HEK293 (cell line): ENCODE data around the gene SNTA1.

Experiments
- CTCF ChIA-PET: fragments of 350-600 bp; formaldehyde crosslinking; extraction: SDS; loops from one replicate; lab custom pipeline; 2021; ENCODE audit warnings: antibody characterized with exemption; lab: Yijun Ruan, JAX
- POLR2A ChIA-PET: fragments of 300-600 bp; formaldehyde crosslinking; extraction: SDS; loops from one replicate; lab custom pipeline; 2020; ENCODE audit warnings: antibody characterized with exemption, inconsistent platforms; lab: Yijun Ruan, JAX
- H3K27ac ChIP-seq: fragments of 200-500 bp; sonication (Bioruptor generic); 2 replicates; pipeline ENCODE4 v1.5.1; 2014; ENCODE audit warnings: low read depth, low read length, control low read depth, inconsistent platforms; ENCODE audit errors: extremely low read depth
- H3K36me3 ChIP-seq, 2 experiments: fragments of 200-500 bp in 1 of 2; sonication (Bioruptor generic) in 1 of 2; 1 replicate in 1 of 2; 2 replicates in 1 of 2; pipeline ENCODE4 v1.5.1; 2014 to 2017; ENCODE audit warnings: inconsistent platforms in 2 of 2, low read length in 2 of 2; ENCODE audit not compliant: control insufficient read depth in 2 of 2, insufficient read depth in 1 of 2
- H3K4me1 ChIP-seq: fragments of 200-500 bp; sonication (Bioruptor generic); 2 replicates; pipeline ENCODE4 v1.5.1; 2014; ENCODE audit warnings: mild to moderate bottlenecking, low read length, inconsistent platforms; ENCODE audit not compliant: control insufficient read depth, insufficient read depth
- H3K4me3 ChIP-seq: 2 replicates; pipeline ENCODE4 v1.5.1; 2011; ENCODE audit warnings: low read depth, mild to moderate bottlenecking, control low read depth, low read length, moderate library complexity
- H3K9me3 ChIP-seq: fragments of 200-500 bp; sonication (Bioruptor generic); 2 replicates; pipeline ENCODE4 v1.5.1; 2014; ENCODE audit warnings: low read depth, low read length, inconsistent platforms; ENCODE audit not compliant: control insufficient read depth, insufficient read depth
- GLIS1 ChIP-seq: fragments of 450-650 bp; formaldehyde crosslinking; IDR thresholded peaks from 2 replicates; pipeline ENCODE4 v1.5.1; 2016; ENCODE audit warnings: missing biosample characterization, missing genetic modification characterization
- HOXC10 ChIP-seq: sonication (generic); formaldehyde crosslinking; IDR thresholded peaks from 2 replicates; pipeline ENCODE4 v1.8.1; 2023; ENCODE audit warnings: mild to moderate bottlenecking, missing genetic modification reagents
- MZF1 ChIP-seq: fragments of 450-650 bp; formaldehyde crosslinking; IDR thresholded peaks from 2 replicates; pipeline ENCODE4 v1.5.1; 2017; ENCODE audit warnings: missing biosample characterization, missing genetic modification characterization, borderline replicate concordance
- PRDM10 ChIP-seq: fragments of 450-650 bp; formaldehyde crosslinking; IDR thresholded peaks from 2 replicates; pipeline ENCODE4 v1.5.1; 2016; ENCODE audit warnings: missing biosample characterization, missing genetic modification characterization
- SCRT2 ChIP-seq: fragments of 450-650 bp; formaldehyde crosslinking; IDR thresholded peaks from 2 replicates; pipeline ENCODE4 v1.5.1; 2016; ENCODE audit warnings: missing biosample characterization, missing genetic modification characterization
- TCF7L2 ChIP-seq: IDR thresholded peaks from 2 replicates; pipeline ENCODE4 v1.6.1; 2011; ENCODE audit warnings: low read depth, mild to moderate bottlenecking, inconsistent platforms, low read length, moderate library complexity, borderline replicate concordance
- ZBTB17 ChIP-seq: fragments of 450-650 bp; formaldehyde crosslinking; IDR thresholded peaks from 2 replicates; pipeline ENCODE4 v1.5.1; 2016; ENCODE audit warnings: missing biosample characterization, missing genetic modification characterization
- ZFP37 ChIP-seq: fragments of 450-650 bp; formaldehyde crosslinking; IDR thresholded peaks from 2 replicates; pipeline ENCODE4 v1.5.1; 2016; ENCODE audit warnings: missing biosample characterization, missing genetic modification characterization
- ZNF121 ChIP-seq: fragments of 450-650 bp; formaldehyde crosslinking; IDR thresholded peaks from 2 replicates; pipeline ENCODE4 v1.5.1; 2016; ENCODE audit warnings: missing biosample characterization, missing genetic modification characterization
- ZNF138 ChIP-seq: fragments of 450-650 bp; formaldehyde crosslinking; IDR thresholded peaks from 2 replicates; pipeline ENCODE4 v1.5.1; 2016; ENCODE audit warnings: missing biosample characterization, missing genetic modification characterization, borderline replicate concordance
- ZNF174 ChIP-seq: fragments of 450-650 bp; formaldehyde crosslinking; IDR thresholded peaks from 2 replicates; pipeline ENCODE4 v1.5.0; 2017; ENCODE audit warnings: missing biosample characterization, mild to moderate bottlenecking, missing genetic modification characterization
- ZNF221 ChIP-seq: fragments of 450-650 bp; formaldehyde crosslinking; IDR thresholded peaks from 2 replicates; pipeline ENCODE4 v1.5.1; 2017; ENCODE audit warnings: missing biosample characterization, missing genetic modification characterization, borderline replicate concordance
- ZNF266 ChIP-seq: fragments of 450-650 bp; formaldehyde crosslinking; IDR thresholded peaks from 2 replicates; pipeline ENCODE4 v1.5.1; 2016; ENCODE audit warnings: missing biosample characterization, missing genetic modification characterization, low read depth
- ZNF292 ChIP-seq: fragments of 450-650 bp; formaldehyde crosslinking; IDR thresholded peaks from 2 replicates; pipeline ENCODE4 v1.5.1; 2016; ENCODE audit warnings: low read depth, missing biosample characterization, missing genetic modification characterization, borderline replicate concordance
- ZNF362 ChIP-seq: fragments of 450-650 bp; formaldehyde crosslinking; IDR thresholded peaks from 2 replicates; pipeline ENCODE4 v1.5.1; 2016; ENCODE audit warnings: missing biosample characterization, missing genetic modification characterization
- ZNF518A ChIP-seq: fragments of 450-650 bp; formaldehyde crosslinking; conservative IDR thresholded peaks from 2 replicates; pipeline ENCODE4 v1.5.1; 2016; ENCODE audit warnings: low read depth, missing biosample characterization, missing genetic modification characterization
- ZNF585B ChIP-seq: fragments of 450-650 bp; formaldehyde crosslinking; IDR thresholded peaks from 2 replicates; pipeline ENCODE4 v1.5.1; 2016; ENCODE audit warnings: missing biosample characterization, missing genetic modification characterization
- ZNF624 ChIP-seq: fragments of 450-650 bp; formaldehyde crosslinking; IDR thresholded peaks from 2 replicates; pipeline ENCODE4 v1.5.1; 2017; ENCODE audit warnings: missing biosample characterization, missing genetic modification characterization
- ZNF639 ChIP-seq: fragments of 450-650 bp; formaldehyde crosslinking; IDR thresholded peaks from 2 replicates; pipeline ENCODE4 v1.5.1; 2016; ENCODE audit warnings: missing biosample characterization, missing genetic modification characterization
- ZNF645 ChIP-seq: fragments of 450-650 bp; formaldehyde crosslinking; IDR thresholded peaks from 2 replicates; pipeline ENCODE4; 2016; ENCODE audit warnings: missing biosample characterization, missing genetic modification characterization
- ZNF677 ChIP-seq: fragments of 450-650 bp; IDR thresholded peaks from 2 replicates; pipeline ENCODE4 v1.5.0; 2018; ENCODE audit warnings: missing biosample characterization, mild to moderate bottlenecking, missing genetic modification characterization, moderate library complexity
- ZNF704 ChIP-seq: fragments of 450-650 bp; formaldehyde crosslinking; IDR thresholded peaks from 2 replicates; pipeline ENCODE4 v1.5.1; 2016; ENCODE audit warnings: missing biosample characterization, missing genetic modification characterization
- ZNF776 ChIP-seq: fragments of 450-650 bp; formaldehyde crosslinking; IDR thresholded peaks from 2 replicates; pipeline ENCODE4 v1.5.0; 2017; ENCODE audit warnings: missing biosample characterization, missing genetic modification characterization, borderline replicate concordance

SNTA1 gene

GRCh38 chr20:33442136-33443005 lies 1.2 kb downstream of the SNTA1 start:
- ChIA-PET CTCF (interaction anchor here (0.6 kb wide), 1 partner anchor 28 kb away, joined by 3 read pairs; no protein-coding TSS in a partner anchor), POLR2A (interaction anchor here (1.3 to 1.5 kb wide), 3 partner anchors 41 to 47 kb away, joined by 3 to 12 read pairs (median 10); partner anchors contain the start of genes CBFA2T2 and CDK5RAP1)
- no peaks in the 10 kb centered on the region for H3K9me3 ChIP-seq
- no peaks in the 10 kb centered on the region; the same call in 1 of the 2 replicates for H3K4me1 ChIP-seq
- peak overlapping the region; percentile 56 for H3K4me3 ChIP-seq
- peaks cover 0 to 8% of the 10 kb centered on the region in 2 experiments; a peak in 2 of 3 replicates for H3K36me3 ChIP-seq
- H3K27ac ChIP-seq: no peak overlapping the region
- TF ChIP-seq ZNF174 (tag by site-specific recombination) (no peak), SCRT2 (tag by site-specific recombination) (0 out of 2 replicates have a peak, but pooled peaks have one; percentile 52), ZNF292 (no peak), ZFP37 (tag by site-specific recombination) (no peak), ZBTB17 (tag by site-specific recombination) (peak; percentile 64; the same call in 1 of the 2 replicates), ZNF121 (no peak), MZF1 (no peak), GLIS1 (tag by site-specific recombination) (no peak), ZNF624 (tag by site-specific recombination) (no peak), HOXC10 (CRISPR knock-in tag) (no peak), ZNF677 (tag by site-specific recombination) (no peak), ZNF138 (tag by site-specific recombination) (no peak), ZNF221 (tag by site-specific recombination) (no peak), ZNF704 (tag by site-specific recombination) (no peak), TCF7L2 (no peak), PRDM10 (peak; percentile 86), ZNF518A (tag by site-specific recombination) (no peak), ZNF776 (tag by site-specific recombination) (no peak), ZNF362 (tag by site-specific recombination) (no peak), ZNF585B (no peak), ZNF645 (tag by site-specific recombination) (no peak), ZNF266 (no peak), ZNF639 (tag by site-specific recombination) (no peak)
